ENCODE results near the gene TLE3.

DNA sequence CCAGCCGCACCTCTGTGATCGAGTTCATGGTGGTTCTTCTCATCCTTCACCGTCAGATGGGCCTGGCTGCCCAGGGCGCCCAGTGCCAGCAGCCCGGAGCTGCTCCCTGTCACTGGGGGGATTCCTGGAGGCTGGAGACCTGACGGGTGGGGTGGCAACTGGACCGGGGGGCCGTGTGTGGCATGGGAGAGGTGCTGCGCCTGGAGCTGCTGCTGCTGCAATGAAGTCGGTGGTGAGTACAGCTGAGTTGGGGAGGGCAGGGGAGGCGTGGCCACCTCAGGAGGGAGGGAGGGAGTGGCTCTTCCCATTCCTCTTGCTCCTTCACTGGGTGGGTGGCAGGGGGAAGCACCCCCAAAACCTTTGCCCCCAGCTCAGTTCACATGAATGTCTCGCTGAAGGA is 31.7 kb downstream of the TLE3 start:
- TF ChIP-seq CTCF (IDR thresholded peaks at IDR 0.05) (no peak), POLR2A (IDR thresholded peaks at IDR 0.05) (no peak)

Measured in body of pancreas (tissue), 4 donors.